Tibial nerve (tissue), 3 donors: ENCODE measurements around the gene TERT.

Source experiments
- POLR2A ChIP-seq, 2 donors: fragments of 450-650 bp; IDR thresholded peaks; one replicate each; pipeline ENCODE4 v1.6.1; 2017; ENCODE audit warnings: antibody characterized with exemption in 2 of 2, mild to moderate bottlenecking in 2 of 2, moderate library complexity in 2 of 2
- TF ChIP-seq, protein P1 (sequence below), 5 experiments: fragments of 200-600 bp in 3 of 5; fragments of 450-650 bp in 2 of 5; sonication (generic) in 3 of 5; IDR thresholded peaks; one replicate each; pipeline ENCODE4 v1.5.1; 2016 to 2019; ENCODE audit warnings: antibody characterized with exemption in 5 of 5, mild to moderate bottlenecking in 3 of 5, moderate library complexity in 2 of 5

DNA sequence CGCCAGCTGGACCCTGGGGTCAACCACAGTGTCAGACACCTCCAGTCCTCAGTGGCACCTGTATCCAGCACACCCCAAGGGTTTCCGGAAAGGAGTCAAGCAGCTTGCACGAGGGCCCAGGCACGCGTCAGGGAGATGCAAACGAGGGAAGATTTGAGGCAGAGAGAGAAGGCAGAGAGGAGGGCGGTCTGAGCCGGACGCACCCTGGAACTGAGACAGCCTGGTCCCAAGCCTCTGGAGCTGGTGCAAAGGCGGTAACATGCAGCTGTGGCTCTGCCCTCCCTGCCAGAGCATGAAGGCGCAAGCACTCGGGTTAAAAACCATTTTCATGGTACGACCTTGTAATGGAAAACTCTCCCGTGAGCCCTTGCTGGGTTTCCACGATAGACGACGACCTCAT, 37.5 kb downstream of the TERT start:
- TF ChIP-seq, protein P1, sequence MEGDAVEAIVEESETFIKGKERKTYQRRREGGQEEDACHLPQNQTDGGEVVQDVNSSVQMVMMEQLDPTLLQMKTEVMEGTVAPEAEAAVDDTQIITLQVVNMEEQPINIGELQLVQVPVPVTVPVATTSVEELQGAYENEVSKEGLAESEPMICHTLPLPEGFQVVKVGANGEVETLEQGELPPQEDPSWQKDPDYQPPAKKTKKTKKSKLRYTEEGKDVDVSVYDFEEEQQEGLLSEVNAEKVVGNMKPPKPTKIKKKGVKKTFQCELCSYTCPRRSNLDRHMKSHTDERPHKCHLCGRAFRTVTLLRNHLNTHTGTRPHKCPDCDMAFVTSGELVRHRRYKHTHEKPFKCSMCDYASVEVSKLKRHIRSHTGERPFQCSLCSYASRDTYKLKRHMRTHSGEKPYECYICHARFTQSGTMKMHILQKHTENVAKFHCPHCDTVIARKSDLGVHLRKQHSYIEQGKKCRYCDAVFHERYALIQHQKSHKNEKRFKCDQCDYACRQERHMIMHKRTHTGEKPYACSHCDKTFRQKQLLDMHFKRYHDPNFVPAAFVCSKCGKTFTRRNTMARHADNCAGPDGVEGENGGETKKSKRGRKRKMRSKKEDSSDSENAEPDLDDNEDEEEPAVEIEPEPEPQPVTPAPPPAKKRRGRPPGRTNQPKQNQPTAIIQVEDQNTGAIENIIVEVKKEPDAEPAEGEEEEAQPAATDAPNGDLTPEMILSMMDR (IDR thresholded peaks at IDR 0.05) = no peak
- no peak for TF ChIP-seq POLR2A (IDR thresholded peaks at IDR 0.05)
